OCI-LY1 (cell line): ENCODE results near the gene SMAD4.

Source experiments
- H2AFZ ChIP-seq: fragments of 200-600 bp; sonication (generic), shearing (Covaris generic); 2 replicates; pipeline ENCODE4 v1.6.0; 2014; ENCODE audit warnings: antibody characterized with exemption, mild to moderate bottlenecking, low read length
- H3F3A ChIP-seq: fragments of 200-600 bp; sonication (generic), shearing (Covaris generic); 2 replicates; pipeline ENCODE4 v1.6.0; 2014; ENCODE audit warnings: mild to moderate bottlenecking, antibody characterized with exemption, low read length, moderate library complexity; ENCODE audit not compliant: insufficient read depth
- H3K27ac ChIP-seq: fragments of 200-600 bp; sonication (generic); 2 replicates; pipeline ENCODE4 v1.5.1; 2014; ENCODE audit warnings: low read length, mixed run types, mild to moderate bottlenecking, low read depth; ENCODE audit not compliant: poor library complexity, severe bottlenecking
- H3K27me3 ChIP-seq: fragments of 200-600 bp; sonication (generic); 2 replicates; pipeline ENCODE4 v1.6.0; 2014; ENCODE audit warnings: antibody characterized with exemption, mild to moderate bottlenecking, low read length, moderate library complexity; ENCODE audit not compliant: insufficient read depth
- H3K36me3 ChIP-seq: fragments of 200-600 bp; sonication (generic); 2 replicates; pipeline ENCODE4 v1.6.1; 2014; ENCODE audit warnings: mild to moderate bottlenecking, antibody characterized with exemption, low read length, moderate library complexity, mixed read lengths; ENCODE audit not compliant: insufficient read depth
- H3K4me1 ChIP-seq: fragments of 200-600 bp; sonication (generic); 2 replicates; pipeline ENCODE4 v1.5.1; 2014; ENCODE audit warnings: mild to moderate bottlenecking, low read length, moderate library complexity; ENCODE audit not compliant: insufficient read depth, severe bottlenecking
- H3K4me2 ChIP-seq: fragments of 200-600 bp; sonication (generic), shearing (Covaris generic); 2 replicates; pipeline ENCODE4 v1.6.1; 2014; ENCODE audit warnings: low read length
- H3K4me3 ChIP-seq: fragments of 200-600 bp; sonication (generic); 2 replicates; pipeline ENCODE4 v1.5.1; 2014; ENCODE audit warnings: low read length, low read depth, mild to moderate bottlenecking, mixed read lengths; ENCODE audit not compliant: poor library complexity, severe bottlenecking
- H3K79me2 ChIP-seq: fragments of 200-600 bp; shearing (Covaris generic); 2 replicates; pipeline ENCODE4 v1.6.1; 2016; ENCODE audit warnings: mixed run types, low read length, mixed read lengths; ENCODE audit not compliant: insufficient read depth
- H3K9ac ChIP-seq: fragments of 200-600 bp; sonication (generic), shearing (Covaris generic); 2 replicates; pipeline ENCODE4 v1.6.1; 2014; ENCODE audit warnings: mild to moderate bottlenecking, low read length, mixed read lengths
- H3K9me2 ChIP-seq: fragments of 200-600 bp; sonication (generic), shearing (Covaris generic); 2 replicates; pipeline ENCODE4 v1.6.1; 2014; ENCODE audit warnings: low read depth, mild to moderate bottlenecking, low read length, mixed read lengths
- H3K9me3 ChIP-seq: fragments of 200-600 bp; shearing (Covaris generic); 2 replicates; pipeline ENCODE4 v1.6.1; 2014; ENCODE audit warnings: low read length, mixed read lengths
- H4K20me1 ChIP-seq: fragments of 200-600 bp; sonication (generic), shearing (Covaris generic); 2 replicates; pipeline ENCODE4 v1.6.0; 2016; ENCODE audit warnings: mild to moderate bottlenecking, low read length; ENCODE audit not compliant: insufficient read depth
- CTCF ChIP-seq: fragments of 200-600 bp; sonication (generic), shearing (Covaris generic); IDR thresholded peaks from 2 replicates; pipeline ENCODE4 v1.5.1; 2017; ENCODE audit warnings: mild to moderate bottlenecking, antibody characterized with exemption, low read length, moderate library complexity, mixed read lengths
- EZH2 ChIP-seq: fragments of 200-600 bp; sonication (generic), shearing (Covaris generic); IDR thresholded peaks from 2 replicates; pipeline ENCODE4 v1.8.0; 2017; ENCODE audit warnings: borderline replicate concordance, mixed run types, mild to moderate bottlenecking, antibody characterized with exemption, low read length, moderate library complexity, mixed read lengths

SMAD4 gene

GRCh38 chr18:51077217-51077616 is 47.2 kb downstream of the SMAD4 start:
- TF ChIP-seq CTCF (no peak), EZH2 (no peak)
- H3K27me3 ChIP-seq: no peaks in the 10 kb centered on the region
- no peak overlapping the region for H3K9ac ChIP-seq
- no peak overlapping the region for H3K4me3 ChIP-seq
- H4K20me1 ChIP-seq: no peaks in the 10 kb centered on the region
- H3F3A ChIP-seq: no peaks in the 10 kb centered on the region
- H3K9me2 ChIP-seq: no peaks in the 10 kb centered on the region
- H2AFZ ChIP-seq: no peak overlapping the region
- peaks cover 9% of the 10 kb centered on the region for H3K4me1 ChIP-seq
- no peaks in the 10 kb centered on the region for H3K9me3 ChIP-seq
- no peak overlapping the region for H3K27ac ChIP-seq
- H3K79me2 ChIP-seq: no peaks in the 10 kb centered on the region
- H3K4me2 ChIP-seq: no peak overlapping the region
- H3K36me3 ChIP-seq: peaks cover 79% of the 10 kb centered on the region

GRCh38 chr18:51078026-51078425 is 48.0 kb downstream of the SMAD4 start:
- H3K4me2 ChIP-seq: no peak overlapping the region
- H4K20me1 ChIP-seq: no peaks in the 10 kb centered on the region
- peaks cover 9% of the 10 kb centered on the region for H3K4me1 ChIP-seq
- no peak overlapping the region for H2AFZ ChIP-seq
- H3K9me3 ChIP-seq: no peaks in the 10 kb centered on the region
- peaks cover 79% of the 10 kb centered on the region for H3K36me3 ChIP-seq
- H3K9me2 ChIP-seq: no peaks in the 10 kb centered on the region
- TF ChIP-seq EZH2: no peak
- TF ChIP-seq CTCF: no peak
- H3K27ac ChIP-seq: no peak overlapping the region
- H3K27me3 ChIP-seq: no peaks in the 10 kb centered on the region
- no peak overlapping the region for H3K9ac ChIP-seq
- H3K4me3 ChIP-seq: no peak overlapping the region
- H3F3A ChIP-seq: no peaks in the 10 kb centered on the region
- H3K79me2 ChIP-seq: no peaks in the 10 kb centered on the region

- no peak overlapping the region for H2AFZ ChIP-seq
- peaks cover 92% of the 10 kb centered on the region for H3K36me3 ChIP-seq
- no peaks in the 10 kb centered on the region for H3K27me3 ChIP-seq
- H4K20me1 ChIP-seq: no peaks in the 10 kb centered on the region
- H3K27ac ChIP-seq: no peak overlapping the region
- no peak overlapping the region for H3K9ac ChIP-seq
- H3K9me3 ChIP-seq: 0 out of 2 replicates have a peak, but pooled peaks cover 1% of the 10 kb centered on the region
- H3K4me3 ChIP-seq: no peak overlapping the region
- TF ChIP-seq CTCF (no peak), EZH2 (no peak)
- no peaks in the 10 kb centered on the region for H3K79me2 ChIP-seq
- no peak overlapping the region for H3K4me2 ChIP-seq
- H3K4me1 ChIP-seq: no peaks in the 10 kb centered on the region
- no peaks in the 10 kb centered on the region for H3F3A ChIP-seq
- no peaks in the 10 kb centered on the region for H3K9me2 ChIP-seq
These were observed 52.7 kb downstream of the SMAD4 start for GRCh38 chr18:51082571-51083267.
